Stimulated activated CD8-positive, alpha-beta memory T cell treated with anti-CD3 and anti-CD28 coated beads, Interleukin-4, amount 100 ng/mL, for 48 hours (primary cell): ENCODE data around the gene PEX5.
"Not testable (repeated sequence)": the region's sequence is repeated elsewhere in the genome, so short reads cannot be mapped to it uniquely, and the experiment has no call there.

ENCODE experiments used
- DNase-seq: peaks from one replicate; pipeline ENCODE4 v3.0.0-alpha.2; 2020

The PEX5 gene

DNA sequence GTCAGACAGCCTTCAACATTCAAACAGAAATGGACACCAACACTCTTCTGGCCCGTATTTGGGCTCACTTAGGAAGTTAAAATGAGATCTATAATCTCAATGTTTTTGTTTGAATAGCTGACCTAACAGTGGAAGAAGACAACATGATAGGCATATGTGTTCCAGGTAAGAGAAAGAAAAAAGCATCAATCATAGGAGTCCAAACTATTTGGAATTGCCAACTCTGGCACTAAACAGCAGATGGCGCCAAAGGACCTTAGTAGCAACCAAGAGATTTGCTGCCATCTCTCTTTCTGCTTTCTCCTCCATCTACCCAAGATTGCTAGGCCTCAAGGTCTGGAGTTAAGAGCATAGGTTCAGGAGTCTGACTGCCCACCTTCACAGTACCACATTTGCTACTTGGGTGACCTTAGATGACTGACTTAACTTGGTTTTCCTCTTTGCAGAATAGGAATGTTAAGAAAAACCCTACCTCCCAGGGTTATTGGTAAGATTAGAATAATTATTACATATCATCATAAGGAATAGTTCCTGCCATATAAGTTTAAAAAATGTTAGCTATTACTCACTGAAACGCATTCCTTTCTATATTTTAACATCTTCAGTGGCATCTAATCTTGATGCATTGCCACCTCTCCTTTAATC lies 30.2 kb downstream of the PEX5 start:
- peak; percentile 78 for DNase-seq

DNA sequence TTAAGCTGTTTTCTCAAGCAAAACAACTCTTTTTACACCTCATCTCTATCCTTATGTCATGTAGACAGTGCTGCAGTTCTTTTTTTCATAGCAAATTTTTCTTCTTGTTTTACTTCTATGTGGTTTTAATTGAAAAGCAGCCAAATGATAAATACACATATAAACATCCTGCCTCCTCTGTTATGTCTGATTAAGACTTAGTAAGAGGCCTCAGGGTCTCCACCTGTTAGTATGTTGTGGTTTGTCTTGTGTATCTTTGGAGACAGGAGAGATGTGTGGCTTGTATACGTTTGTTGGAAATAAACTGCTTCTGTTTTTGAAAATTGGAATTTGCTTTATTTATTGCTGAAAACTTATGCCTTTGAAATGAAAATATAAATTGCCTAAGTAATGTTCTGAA lies 32.0 kb downstream of the PEX5 start:
- DNase-seq, result no peak

DNA sequence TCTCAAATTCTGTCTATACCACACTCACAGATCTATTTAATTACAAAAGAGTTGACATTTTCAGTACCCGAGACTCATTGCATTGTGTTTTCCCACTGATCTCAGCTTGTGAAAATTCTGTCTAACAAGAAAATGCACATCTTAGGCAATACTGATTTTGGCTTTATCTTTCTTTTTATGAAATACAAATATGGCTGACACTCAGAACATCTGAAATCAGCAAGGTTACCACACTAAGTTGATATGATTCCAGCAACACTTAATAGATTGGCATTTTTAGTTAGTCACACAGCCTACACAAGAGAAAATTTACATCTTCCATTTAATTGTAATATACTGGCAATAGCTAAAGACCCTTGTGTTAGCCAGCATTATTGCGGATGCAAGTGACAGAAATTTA lies 40.3 kb downstream of the PEX5 start:
- no peak for DNase-seq

DNA sequence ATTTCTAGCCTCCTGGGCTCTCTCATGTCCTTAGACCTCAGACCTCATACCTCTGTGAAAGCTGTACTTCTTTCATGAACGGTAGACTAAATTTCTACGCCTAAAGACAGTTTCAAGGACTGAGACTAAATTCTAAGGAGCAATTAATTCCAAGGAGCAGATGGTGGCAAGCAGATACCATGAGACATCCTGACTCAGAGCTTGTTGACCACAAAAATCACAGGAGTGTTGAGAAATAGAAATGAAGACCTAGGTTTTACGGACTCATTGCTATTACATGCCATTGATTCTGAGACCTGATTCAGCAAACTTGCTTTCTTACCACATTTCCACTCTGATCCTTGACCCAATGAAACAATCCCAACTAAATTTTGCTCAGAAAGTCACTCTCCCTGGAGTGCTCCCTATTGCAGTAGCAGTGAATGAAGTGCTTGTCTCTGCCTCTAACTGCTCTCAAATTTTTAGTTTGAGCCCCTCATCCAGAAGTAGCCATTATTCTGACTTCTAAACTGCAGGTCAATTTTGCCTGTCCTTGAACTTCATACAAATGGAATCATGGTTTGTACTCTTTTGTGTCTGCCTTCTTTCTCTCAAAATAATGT lies 52.0 kb downstream of the PEX5 start:
- DNase-seq, result no peak

DNA sequence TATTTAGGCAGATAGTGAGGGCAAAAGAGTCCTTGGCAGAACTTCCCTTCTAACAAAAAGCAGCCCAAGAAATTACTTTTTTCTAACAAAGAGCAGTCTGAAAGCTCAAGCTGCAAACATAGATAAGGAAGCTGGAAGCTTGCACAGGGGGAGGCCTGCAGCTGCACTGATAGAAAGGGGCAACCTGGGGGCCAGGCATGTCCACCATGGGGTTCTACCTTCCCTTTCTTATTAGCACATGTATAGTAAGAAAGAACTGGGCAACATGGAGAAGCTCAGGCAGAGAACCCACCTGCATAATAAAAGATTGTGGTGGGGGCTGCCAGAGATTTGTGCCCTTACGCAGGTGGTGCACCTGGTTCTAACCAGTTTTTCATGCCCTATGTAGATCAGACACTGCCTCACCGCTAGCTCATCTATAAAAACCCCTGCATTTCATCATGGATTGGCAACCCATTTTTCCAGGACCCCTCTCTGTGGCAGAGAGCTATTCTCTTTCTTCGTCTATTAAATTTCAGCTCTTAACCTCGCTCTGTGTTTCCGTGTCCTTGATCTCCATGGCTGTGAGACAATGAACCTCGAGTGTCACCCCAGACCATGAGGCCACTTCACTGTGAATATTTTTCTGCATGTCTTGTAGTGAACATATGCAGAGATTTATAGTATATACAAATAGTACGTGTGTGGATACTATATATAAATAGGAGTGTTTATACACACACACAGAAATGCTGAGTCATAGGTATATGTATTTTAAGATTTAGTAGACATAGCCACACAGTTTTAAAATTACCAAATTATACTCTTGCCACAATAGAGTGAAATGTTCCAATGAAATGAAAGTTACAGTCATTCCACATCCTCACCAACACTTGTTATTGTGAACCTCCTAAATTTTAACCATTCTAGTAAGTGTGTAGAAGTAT lies 53.0 kb downstream of the PEX5 start:
- no peak for DNase-seq

DNA sequence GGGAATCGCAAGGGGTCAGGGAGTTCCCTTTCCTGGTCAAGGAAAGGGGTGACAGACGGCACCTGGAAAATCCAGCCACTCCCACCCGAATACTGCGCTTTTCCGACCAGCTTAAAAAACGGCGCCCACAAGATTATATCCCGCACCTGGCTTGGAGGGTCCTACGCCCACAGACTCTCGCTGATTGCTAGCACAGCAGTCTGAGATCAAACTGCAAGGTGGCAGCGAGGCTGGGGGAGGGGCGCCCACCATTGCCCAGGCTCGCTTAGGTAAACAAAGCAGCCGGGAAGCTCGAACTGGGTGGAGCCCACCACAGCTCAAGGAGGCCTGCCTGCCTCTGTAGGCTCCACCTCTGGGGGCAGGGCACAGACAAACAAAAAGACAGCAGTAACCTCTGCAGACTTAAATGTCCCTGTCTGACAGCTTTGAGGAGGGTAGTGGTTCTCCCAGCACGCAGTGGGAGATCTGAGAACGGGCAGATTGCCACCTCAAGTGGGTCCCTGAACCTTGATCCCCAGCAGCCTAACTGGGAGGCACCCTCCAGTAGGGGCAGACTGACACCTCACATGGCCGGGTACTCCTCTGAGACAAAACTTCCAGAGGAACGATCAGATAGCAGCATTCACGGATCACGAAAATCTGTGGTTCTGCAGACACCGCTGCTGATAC lies 62.0 kb downstream of the PEX5 start:
- not testable (repeated sequence) for DNase-seq

DNA sequence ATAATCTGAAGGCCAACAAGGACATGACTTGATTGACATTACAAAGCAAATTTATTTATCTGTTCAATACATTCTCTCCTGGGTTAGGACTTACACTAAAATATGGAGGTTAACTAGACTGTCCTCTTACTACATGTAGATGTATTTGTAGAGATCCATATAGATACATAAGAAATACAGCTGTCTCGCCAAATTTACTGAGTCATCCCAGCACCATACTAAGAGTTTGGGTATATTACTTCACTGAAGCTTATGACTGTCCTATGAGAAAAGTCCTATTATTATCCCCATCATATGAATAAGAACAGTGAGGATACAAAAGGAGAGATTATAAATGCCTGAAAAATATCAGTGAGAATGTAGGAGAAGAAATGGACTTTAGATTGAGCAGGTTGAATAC lies 69.6 kb downstream of the PEX5 start:
- no peak for DNase-seq
